ENCODE results near the gene EPHB3. TPM values are rescaled to one million over a fixed set of nuclear protein-coding genes. Genes with fewer than 3 reads are reported as not detected.

Gene EPHB3
- total RNA-seq (2021; ENCODE audit: unreplicated experiment) (6.0 TPM), Bru-seq, nascent RNA (percentile 35 among the genes with signal in this experiment), BruChase-seq, experiment 1, labeled RNA remaining after a 2-hour chase (percentile 40 among the genes with signal in this experiment), BruChase-seq, experiment 2, labeled RNA remaining after a 6-hour chase (percentile 34 among the genes with signal in this experiment)
- polyA plus RNA-seq (2012; ENCODE audit: insufficient read length) = 9.6 TPM
- long read RNA-seq, full-length matches to known transcripts = 6 of 11 reads
- long read RNA-seq, partial matches to known transcripts = 4 of 11 reads
- long read RNA-seq, other reads (novel, unspliced or antisense) = 1 of 11 reads

DNA sequence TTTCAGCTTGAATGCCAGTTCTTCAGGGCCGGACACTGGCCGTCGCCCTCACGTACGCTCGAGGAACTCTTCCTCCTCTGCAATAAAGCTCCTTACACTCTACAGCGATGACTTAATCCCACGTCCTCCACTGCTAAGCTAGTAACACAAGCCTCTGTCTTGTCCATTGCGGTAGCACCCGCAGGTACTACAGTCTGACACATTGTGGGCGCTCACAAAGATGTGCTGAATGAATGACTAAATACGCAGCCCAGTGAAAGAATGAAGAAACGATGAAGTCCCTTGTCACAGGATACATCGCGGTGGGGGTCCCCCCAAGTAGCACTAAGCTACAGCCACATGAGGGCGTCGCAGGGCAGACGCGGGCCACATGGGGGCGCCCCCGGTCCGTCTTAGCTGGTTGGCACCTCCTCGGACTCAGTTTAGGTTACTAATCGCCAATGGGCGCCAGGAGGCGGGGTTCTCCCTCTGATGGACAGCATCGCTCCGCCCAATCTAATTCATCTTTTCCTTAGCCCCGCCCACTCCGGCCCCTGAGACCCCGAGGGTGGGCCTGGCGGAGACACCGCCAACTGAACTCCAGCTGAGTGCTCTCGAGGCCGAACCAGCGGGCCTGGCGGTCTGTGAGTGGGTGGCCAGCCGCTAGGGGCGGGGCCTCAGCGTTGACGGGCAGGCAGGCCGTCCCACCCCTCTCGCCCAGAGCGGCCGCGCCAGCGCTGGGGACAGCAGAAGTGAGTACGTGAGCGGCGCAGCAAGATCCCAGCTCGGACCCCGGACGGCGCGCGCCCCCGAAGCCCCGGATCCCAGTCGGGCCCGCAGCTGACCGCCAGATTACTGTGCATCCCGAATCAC, at the start of gene EPHB3:
EPHB3 (plus strand) TSS at position 725 of the 852 bp plus-strand sequence. CDS start 451 bp downstream, outside the sequence.
- peak within 1 kb of the TSS; percentile 55 to 60 for H3K4me3 ChIP-seq (ENCODE audit: low read depth in 2 of 2, low read length in 2 of 2)
- TF ChIP-seq SIN3A (IDR thresholded peaks at IDR 0.05; ENCODE audit: borderline replicate concordance, insufficient read depth, low read depth, low read length) (0 out of 2 replicates have a peak, but pooled peaks have one; percentile 33), TCF7L2 (IDR thresholded peaks at IDR 0.05; ENCODE audit: low read depth, low read length) (peak; percentile 96), POLR2AphosphoS5 (IDR thresholded peaks at IDR 0.05; ENCODE audit: low read depth, low read length) (no peak)
- TF ChIP-seq, protein P1, sequence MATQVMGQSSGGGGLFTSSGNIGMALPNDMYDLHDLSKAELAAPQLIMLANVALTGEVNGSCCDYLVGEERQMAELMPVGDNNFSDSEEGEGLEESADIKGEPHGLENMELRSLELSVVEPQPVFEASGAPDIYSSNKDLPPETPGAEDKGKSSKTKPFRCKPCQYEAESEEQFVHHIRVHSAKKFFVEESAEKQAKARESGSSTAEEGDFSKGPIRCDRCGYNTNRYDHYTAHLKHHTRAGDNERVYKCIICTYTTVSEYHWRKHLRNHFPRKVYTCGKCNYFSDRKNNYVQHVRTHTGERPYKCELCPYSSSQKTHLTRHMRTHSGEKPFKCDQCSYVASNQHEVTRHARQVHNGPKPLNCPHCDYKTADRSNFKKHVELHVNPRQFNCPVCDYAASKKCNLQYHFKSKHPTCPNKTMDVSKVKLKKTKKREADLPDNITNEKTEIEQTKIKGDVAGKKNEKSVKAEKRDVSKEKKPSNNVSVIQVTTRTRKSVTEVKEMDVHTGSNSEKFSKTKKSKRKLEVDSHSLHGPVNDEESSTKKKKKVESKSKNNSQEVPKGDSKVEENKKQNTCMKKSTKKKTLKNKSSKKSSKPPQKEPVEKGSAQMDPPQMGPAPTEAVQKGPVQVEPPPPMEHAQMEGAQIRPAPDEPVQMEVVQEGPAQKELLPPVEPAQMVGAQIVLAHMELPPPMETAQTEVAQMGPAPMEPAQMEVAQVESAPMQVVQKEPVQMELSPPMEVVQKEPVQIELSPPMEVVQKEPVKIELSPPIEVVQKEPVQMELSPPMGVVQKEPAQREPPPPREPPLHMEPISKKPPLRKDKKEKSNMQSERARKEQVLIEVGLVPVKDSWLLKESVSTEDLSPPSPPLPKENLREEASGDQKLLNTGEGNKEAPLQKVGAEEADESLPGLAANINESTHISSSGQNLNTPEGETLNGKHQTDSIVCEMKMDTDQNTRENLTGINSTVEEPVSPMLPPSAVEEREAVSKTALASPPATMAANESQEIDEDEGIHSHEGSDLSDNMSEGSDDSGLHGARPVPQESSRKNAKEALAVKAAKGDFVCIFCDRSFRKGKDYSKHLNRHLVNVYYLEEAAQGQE (IDR thresholded peaks at IDR 0.05; ENCODE audit: insufficient read depth in 1 of 2, low read depth in 2 of 2, low read length in 1 of 2) = peak in 1 of 2 experiments; percentile 43; a peak in 1 of 4 replicates
- TF ChIP-seq, protein P2, sequence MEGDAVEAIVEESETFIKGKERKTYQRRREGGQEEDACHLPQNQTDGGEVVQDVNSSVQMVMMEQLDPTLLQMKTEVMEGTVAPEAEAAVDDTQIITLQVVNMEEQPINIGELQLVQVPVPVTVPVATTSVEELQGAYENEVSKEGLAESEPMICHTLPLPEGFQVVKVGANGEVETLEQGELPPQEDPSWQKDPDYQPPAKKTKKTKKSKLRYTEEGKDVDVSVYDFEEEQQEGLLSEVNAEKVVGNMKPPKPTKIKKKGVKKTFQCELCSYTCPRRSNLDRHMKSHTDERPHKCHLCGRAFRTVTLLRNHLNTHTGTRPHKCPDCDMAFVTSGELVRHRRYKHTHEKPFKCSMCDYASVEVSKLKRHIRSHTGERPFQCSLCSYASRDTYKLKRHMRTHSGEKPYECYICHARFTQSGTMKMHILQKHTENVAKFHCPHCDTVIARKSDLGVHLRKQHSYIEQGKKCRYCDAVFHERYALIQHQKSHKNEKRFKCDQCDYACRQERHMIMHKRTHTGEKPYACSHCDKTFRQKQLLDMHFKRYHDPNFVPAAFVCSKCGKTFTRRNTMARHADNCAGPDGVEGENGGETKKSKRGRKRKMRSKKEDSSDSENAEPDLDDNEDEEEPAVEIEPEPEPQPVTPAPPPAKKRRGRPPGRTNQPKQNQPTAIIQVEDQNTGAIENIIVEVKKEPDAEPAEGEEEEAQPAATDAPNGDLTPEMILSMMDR (IDR thresholded peaks at IDR 0.05) = peak; percentile 99
- BruUV-seq (replicated peaks) = no TSS peak
- intact Hi-C loops (cut with micrococcal nuclease; ENCODE audit: unreplicated experiment) (loop anchor here (1.0 kb wide), 1 partner anchor 216 kb away; no protein-coding TSS in a partner anchor), in situ Hi-C loops (cut with HindIII; ENCODE audit: low pct_unique_long_range_greater_than_20kb, low sequenced_read_pairs) (no loop called here)
- no peaks in the 10 kb centered on the region for H3K9me3 ChIP-seq (ENCODE audit: control insufficient read depth, insufficient read depth, low read depth, low read length)
- peaks cover 18% of the 10 kb centered on the region for H3K4me1 ChIP-seq (ENCODE audit: control insufficient read depth, insufficient read depth, low read length)
- peak; percentile 96 for ATAC-seq
- peak; percentile 82 for DNase-seq (ENCODE audit: low read depth, low spot score)
- ChIA-PET POLR2A (interaction anchor here (0.7 to 1.3 kb wide), 2 partner anchors 174 to 217 kb away, joined by 4 read pairs; no protein-coding TSS in a partner anchor), CTCF (interaction anchor here (0.6 to 1.8 kb wide), 16 partner anchors 9 to 255 kb away, joined by 3 to 10 read pairs (median 4); no protein-coding TSS in a partner anchor)
- peaks cover 2% of the 10 kb centered on the region; the same call in 1 of the 2 replicates for H3K27me3 ChIP-seq (ENCODE audit: control insufficient read depth, insufficient read depth, low read length)
- no peak within 1 kb of the TSS for H3K27ac ChIP-seq (ENCODE audit: low read length)
- no peaks in the 10 kb centered on the region for H3K36me3 ChIP-seq (ENCODE audit: control insufficient read depth, insufficient read depth, low read length)

DNA sequence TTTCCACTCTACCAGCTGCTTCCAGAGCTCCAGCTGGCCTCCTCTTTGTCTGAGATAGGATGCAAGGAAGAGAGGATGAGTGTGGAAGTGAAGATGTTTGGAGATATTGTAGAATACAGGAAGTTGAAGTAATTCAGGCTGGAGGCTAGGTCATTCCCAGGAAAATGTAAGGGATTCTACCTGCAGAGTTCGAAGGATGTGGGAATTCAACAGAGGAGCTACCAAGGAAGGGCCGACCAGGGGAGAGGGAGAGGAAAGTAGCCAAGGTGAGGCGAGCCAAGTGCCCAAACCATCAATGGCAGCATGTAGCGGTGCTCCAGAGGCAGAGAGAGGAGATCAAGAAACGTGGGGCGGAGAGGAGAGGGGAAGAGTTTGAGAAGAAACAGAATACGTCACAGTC, 49.0 kb upstream of the EPHB3 start:
- in situ Hi-C loops (cut with HindIII; ENCODE audit: low pct_unique_long_range_greater_than_20kb, low sequenced_read_pairs) = no loop called here
- Histone ChIP-seq H3K27me3 (ENCODE audit: control insufficient read depth, insufficient read depth, low read length) (peaks cover 52% of the 10 kb centered on the region), H3K9me3 (ENCODE audit: control insufficient read depth, insufficient read depth, low read depth, low read length) (no peaks in the 10 kb centered on the region), H3K27ac (ENCODE audit: low read length) (no peak overlapping the region), H3K36me3 (ENCODE audit: control insufficient read depth, insufficient read depth, low read length) (no peaks in the 10 kb centered on the region), H3K4me3 (ENCODE audit: low read depth in 2 of 2, low read length in 2 of 2) (no peak overlapping the region), H3K4me1 (ENCODE audit: control insufficient read depth, insufficient read depth, low read length) (0 out of 2 replicates have a peak, but pooled peaks cover 2% of the 10 kb centered on the region)
- intact Hi-C loops (cut with micrococcal nuclease; ENCODE audit: unreplicated experiment) = loop anchor here (1.0 to 10.0 kb wide), 3 partner anchors 44 to 138 kb away; partner anchors contain the start of gene THPO
- BruUV-seq (replicated peaks) = no TSS peak
- no peak for DNase-seq (ENCODE audit: low read depth, low spot score)
- TF ChIP-seq, protein P1 (IDR thresholded peaks at IDR 0.05; ENCODE audit: insufficient read depth in 1 of 2, low read depth in 2 of 2, low read length in 1 of 2) = no peak
- TF ChIP-seq POLR2AphosphoS5 (IDR thresholded peaks at IDR 0.05; ENCODE audit: low read depth, low read length) (no peak), TCF7L2 (IDR thresholded peaks at IDR 0.05; ENCODE audit: low read depth, low read length) (no peak), SIN3A (IDR thresholded peaks at IDR 0.05; ENCODE audit: borderline replicate concordance, insufficient read depth, low read depth, low read length) (no peak)
- TF ChIP-seq, protein P2 (IDR thresholded peaks at IDR 0.05) = no peak
- no peak for ATAC-seq
- ChIA-PET POLR2A (no interaction called here), CTCF (interaction anchor here (0.6 to 2.5 kb wide), 4 partner anchors 30 to 288 kb away, joined by 3 to 9 read pairs (median 6); no protein-coding TSS in a partner anchor)

Measured in Panc1 (cell line).